ENCODE results near the gene RPP25L. TPM values are rescaled to one million over a fixed set of nuclear protein-coding genes. Genes with fewer than 3 reads are reported as not detected.
A peak's percentile ranks its signal among the peaks of the same experiment; 100 is the strongest.

The RPP25L gene
- polyA plus RNA-seq, 3 donors, result 20.1 to 42.3 (median 39.4) TPM

GRCh38 chr9:34612788-34613390, 992 bp upstream of the RPP25L start:
- intact Hi-C loops (cut with micrococcal nuclease), result loop anchor here (1.0 to 10.0 kb wide), 3 partner anchors 21 to 158 kb away; partner anchors contain the start of genes DNAI1 (in 2 of the 2) and FAM219A (in 2 of the 2)

More at GRCh38 chr9:34612788-34613390, 992 bp upstream of the RPP25L start:
- Histone ChIP-seq H3K9ac (ENCODE audit: insufficient read depth, low read length, poor library complexity, severe bottlenecking) (peak overlapping the region; percentile 95), H3K27ac (ENCODE audit: low read depth in 1 of 2, low read length in 2 of 2) (peak overlapping the region; percentile 76 to 97), H3K79me2 (ENCODE audit: insufficient read depth, low read length) (peaks cover 13% of the 10 kb centered on the region), H4K20me1 (ENCODE audit: insufficient read depth, low read length) (no peaks in the 10 kb centered on the region), H3K36me3 (replicated peaks in 1 of 2; ENCODE audit: control insufficient read depth in 1 of 2, insufficient read depth in 2 of 2, low read length in 2 of 2) (peaks cover 39 to 46% of the 10 kb centered on the region in 2 donors), H2AFZ (ENCODE audit: insufficient read depth, low read depth, low read length, poor library complexity, severe bottlenecking) (peak overlapping the region; percentile 100), H3K27me3 (ENCODE audit: control insufficient read depth in 2 of 2, insufficient read depth in 2 of 2, low read length in 2 of 2) (no peaks in the 10 kb centered on the region), H3K4me2 (replicated peaks; ENCODE audit: extremely low read depth, low read length, poor library complexity, severe bottlenecking) (peak overlapping the region; percentile 80), H3K4me3 (replicated peaks in 1 of 3; ENCODE audit: low read depth in 2 of 3, low read length in 3 of 3) (peak overlapping the region; percentile 78 to 91 (median 85)), H3K9me3 (replicated peaks in 1 of 2; ENCODE audit: control insufficient read depth in 1 of 2, insufficient read depth in 1 of 2, low read length in 2 of 2) (no peaks in the 10 kb centered on the region), H3K4me1 (ENCODE audit: control insufficient read depth in 1 of 2, insufficient read depth in 2 of 2, low read length in 2 of 2) (peaks cover 24 to 30% of the 10 kb centered on the region in 2 donors)
- Mint-ChIP-seq H3K36me3 (peaks cover 40 to 42% of the 10 kb centered on the region in 2 donors), H3K4me1 (peaks cover 27% of the 10 kb centered on the region), H3K27me3 (ENCODE audit: low read depth in 3 of 3) (peaks cover 0 to 2% (median 0%) of the 10 kb centered on the region in 3 donors), H3K4me3 (peak overlapping the region; percentile 81 to 93), H3K9me3 (peaks cover 0 to 3% (median 0%) of the 10 kb centered on the region in 7 donors), H3K27ac (peak overlapping the region; percentile 77 to 94 (median 92))
- 1% methylated on average over 14 of the region's 15 CpGs for WGBS (ENCODE audit: insufficient coverage)
- peak; percentile 73 to 89 (median 87) for DNase-seq
- TF ChIP-seq CTCF (IDR thresholded peaks at IDR 0.05), result peak; percentile 89
